H1 (cell line): ENCODE data around the gene IVL. TPM values are rescaled to one million over a fixed set of nuclear protein-coding genes. Genes with fewer than 3 reads are reported as not detected.

Experiments
- BCL11A ChIP-seq, 2 experiments: IDR thresholded peaks; one replicate each; pipeline ENCODE4 v1.6.1; 2011; ENCODE audit warnings: low read depth in 2 of 2, low read length in 2 of 2, mild to moderate bottlenecking in 2 of 2
- EGR1 ChIP-seq: IDR thresholded peaks from 2 replicates; pipeline ENCODE4 v1.6.1; 2011; ENCODE audit warnings: low read depth, low read length, borderline replicate concordance
- HDAC6 ChIP-seq: IDR thresholded peaks from one replicate; pipeline ENCODE4 v1.7.1; 2012; ENCODE audit warnings: low read depth, mild to moderate bottlenecking, inconsistent platforms, low read length, moderate library complexity
- KDM5A ChIP-seq: fragments of 200-600 bp; IDR thresholded peaks from 2 replicates; pipeline ENCODE4 v1.7.1; 2012; ENCODE audit warnings: mild to moderate bottlenecking, low read length, inconsistent platforms, mixed read lengths
- MAFK ChIP-seq: IDR thresholded peaks from 2 replicates; pipeline ENCODE4 v1.6.1; 2012; ENCODE audit warnings: low read depth, mild to moderate bottlenecking, improper control_type of control experiment, low read length
- RNF2 ChIP-seq: fragments of 200-900, 300-1000 bp; sonication (generic); IDR thresholded peaks from 2 replicates; pipeline ENCODE4 v1.7.1; 2016; ENCODE audit warnings: borderline replicate concordance, low read depth, mild to moderate bottlenecking, antibody characterized with exemption, low read length; ENCODE audit not compliant: poor library complexity, severe bottlenecking; ENCODE audit errors: missing control alignments
- SIN3A ChIP-seq, 2 experiments: IDR thresholded peaks in 1 of 2; conservative IDR thresholded peaks in 1 of 2; 2 replicates each; pipeline ENCODE4 v1.6.1; 2011 to 2012; ENCODE audit warnings: low read length in 2 of 2, improper control_type of control experiment in 1 of 2, low read depth in 1 of 2, mild to moderate bottlenecking in 1 of 2
- TEAD4 ChIP-seq: IDR thresholded peaks from 2 replicates; pipeline ENCODE4 v1.6.1; 2012; ENCODE audit warnings: low read depth, low read length, inconsistent platforms, mixed read lengths
- polyA plus RNA-seq, 7 experiments: library from polyadenylated mRNA; depleted of rRNA in 3 of 7; stranded (reverse) in 5 of 7; unstranded in 2 of 7; fragments of >200 nt in 5 of 7; fragments of 200-250 nt in 2 of 7; gene quantifications; 1 replicate in 5 of 7; 2 replicates in 1 of 7; 4 replicates in 1 of 7; pipeline versions ENCODE4 v1.2.1 to v1.2.3, GENCODE V29; 2011 to 2013; ENCODE audit warnings: missing spikeins in 2 of 7, mixed read lengths in 2 of 7
- total RNA-seq: library from RNA; stranded (reverse); fragmentation: NEBNext Ultra II Directional; extraction: Animal tissue kit (Norgen Biotek cat#: 25700); gene quantifications from 2 replicates; pipeline ENCODE4 v1.2.1, GENCODE V29; 2021

IVL gene
- total and polyA plus RNA-seq, 2 of the 8 experiments (the other 6 are each of a cell fraction or from before 2014, with no cell fraction given): not detected

DNA sequence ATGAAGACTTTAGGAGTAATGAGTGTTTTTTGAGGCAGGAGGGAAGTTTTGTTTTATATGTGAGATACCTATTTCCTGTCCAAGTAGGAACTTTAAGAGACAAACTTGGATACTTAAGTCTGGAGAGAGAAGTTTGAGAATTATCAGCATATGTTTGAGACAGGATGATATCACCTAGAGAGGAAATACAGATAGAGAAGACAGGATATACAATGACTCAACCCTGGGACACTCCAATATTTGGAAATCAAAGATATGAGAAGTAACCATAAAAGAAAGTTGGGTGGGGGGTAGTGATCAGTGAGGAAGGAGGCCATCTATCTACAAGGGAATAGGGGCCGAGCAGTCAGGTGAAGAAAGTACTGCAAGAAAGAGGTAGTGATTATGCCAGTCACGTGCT lies 42.0 kb upstream of the IVL start (continued):
- TF ChIP-seq RNF2 (no peak), KDM5A (no peak), HDAC6 (no peak), MAFK (no peak), EGR1 (no peak), BCL11A (IDR thresholded peaks at IDR 0.05; ENCODE audit: low read depth in 2 of 2, low read length in 2 of 2) (no peak), SIN3A (conservative IDR thresholded peaks at IDR 0.05 in 1 of 2, IDR thresholded peaks at IDR 0.05 in 1 of 2; ENCODE audit: low read depth in 1 of 2, low read length in 2 of 2) (no peak), TEAD4 (no peak)
